Loucy (cell line): ENCODE results near the gene ZNF235.

Experiments used
- EZH2phosphoT487 ChIP-seq: fragments of 200-600 bp; IDR thresholded peaks from 2 replicates; pipeline ENCODE4 v1.6.1; 2018; ENCODE audit warnings: antibody characterized with exemption, mild to moderate bottlenecking, moderate library complexity, borderline replicate concordance
- TF ChIP-seq, protein P1 (sequence below): fragments of 200-600 bp; sonication (generic); conservative IDR thresholded peaks from 2 replicates; pipeline ENCODE4 v1.5.1; 2014; ENCODE audit warnings: mild to moderate bottlenecking, antibody characterized with exemption, low read length

DNA sequence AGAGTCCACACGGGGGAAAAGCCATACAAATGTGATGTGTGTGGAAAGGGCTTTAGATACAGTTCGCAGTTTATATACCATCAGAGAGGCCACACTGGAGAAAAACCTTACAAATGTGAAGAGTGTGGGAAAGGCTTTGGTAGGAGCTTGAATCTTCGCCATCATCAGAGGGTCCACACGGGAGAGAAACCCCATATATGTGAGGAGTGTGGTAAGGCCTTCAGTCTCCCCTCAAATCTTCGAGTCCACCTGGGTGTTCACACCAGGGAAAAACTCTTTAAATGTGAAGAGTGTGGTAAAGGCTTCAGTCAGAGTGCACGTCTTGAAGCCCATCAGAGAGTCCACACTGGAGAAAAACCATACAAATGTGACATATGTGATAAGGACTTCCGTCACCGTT, 68.4 kb downstream of the ZNF235 start:
- TF ChIP-seq, protein P1, sequence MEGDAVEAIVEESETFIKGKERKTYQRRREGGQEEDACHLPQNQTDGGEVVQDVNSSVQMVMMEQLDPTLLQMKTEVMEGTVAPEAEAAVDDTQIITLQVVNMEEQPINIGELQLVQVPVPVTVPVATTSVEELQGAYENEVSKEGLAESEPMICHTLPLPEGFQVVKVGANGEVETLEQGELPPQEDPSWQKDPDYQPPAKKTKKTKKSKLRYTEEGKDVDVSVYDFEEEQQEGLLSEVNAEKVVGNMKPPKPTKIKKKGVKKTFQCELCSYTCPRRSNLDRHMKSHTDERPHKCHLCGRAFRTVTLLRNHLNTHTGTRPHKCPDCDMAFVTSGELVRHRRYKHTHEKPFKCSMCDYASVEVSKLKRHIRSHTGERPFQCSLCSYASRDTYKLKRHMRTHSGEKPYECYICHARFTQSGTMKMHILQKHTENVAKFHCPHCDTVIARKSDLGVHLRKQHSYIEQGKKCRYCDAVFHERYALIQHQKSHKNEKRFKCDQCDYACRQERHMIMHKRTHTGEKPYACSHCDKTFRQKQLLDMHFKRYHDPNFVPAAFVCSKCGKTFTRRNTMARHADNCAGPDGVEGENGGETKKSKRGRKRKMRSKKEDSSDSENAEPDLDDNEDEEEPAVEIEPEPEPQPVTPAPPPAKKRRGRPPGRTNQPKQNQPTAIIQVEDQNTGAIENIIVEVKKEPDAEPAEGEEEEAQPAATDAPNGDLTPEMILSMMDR, result no peak
- no peak for TF ChIP-seq EZH2phosphoT487
